OCI-LY7 (cell line): Measurements from ENCODE around the gene MAP3K15.

ENCODE experiments used
- EZH2phosphoT487 ChIP-seq: fragments of 200-600 bp; sonication (generic); IDR thresholded peaks from 2 replicates; pipeline ENCODE4 v1.6.1; 2018; ENCODE audit warnings: low read depth, borderline replicate concordance, mild to moderate bottlenecking, mixed run types, antibody characterized with exemption, low read length, moderate library complexity, mixed read lengths
- TF ChIP-seq, protein P1 (sequence below): fragments of 200-600 bp; sonication (generic); conservative IDR thresholded peaks from 2 replicates; pipeline ENCODE4 v1.5.1; 2014; ENCODE audit warnings: mild to moderate bottlenecking, antibody characterized with exemption, low read length, moderate library complexity, mixed read lengths

DNA sequence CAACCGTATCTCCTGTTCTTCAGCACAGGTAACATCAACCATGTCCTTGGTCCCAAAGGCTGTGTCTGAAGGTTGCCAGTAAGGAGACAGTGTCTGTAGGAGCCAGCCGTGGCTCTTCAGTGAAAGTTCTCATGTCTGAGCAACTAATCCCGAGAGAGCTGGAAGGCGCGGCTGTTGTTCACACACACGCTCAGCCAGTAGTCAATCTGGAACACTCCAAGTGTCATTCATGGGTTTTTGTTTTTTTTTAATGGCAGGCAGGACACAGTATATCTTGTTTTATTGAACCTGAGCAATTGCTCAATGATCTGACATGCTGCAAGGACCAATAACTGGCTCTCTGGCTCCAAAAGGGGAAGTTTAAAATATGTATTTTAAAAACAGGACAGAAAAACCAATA, 48.4 kb upstream of the MAP3K15 start:
- TF ChIP-seq, protein P1, sequence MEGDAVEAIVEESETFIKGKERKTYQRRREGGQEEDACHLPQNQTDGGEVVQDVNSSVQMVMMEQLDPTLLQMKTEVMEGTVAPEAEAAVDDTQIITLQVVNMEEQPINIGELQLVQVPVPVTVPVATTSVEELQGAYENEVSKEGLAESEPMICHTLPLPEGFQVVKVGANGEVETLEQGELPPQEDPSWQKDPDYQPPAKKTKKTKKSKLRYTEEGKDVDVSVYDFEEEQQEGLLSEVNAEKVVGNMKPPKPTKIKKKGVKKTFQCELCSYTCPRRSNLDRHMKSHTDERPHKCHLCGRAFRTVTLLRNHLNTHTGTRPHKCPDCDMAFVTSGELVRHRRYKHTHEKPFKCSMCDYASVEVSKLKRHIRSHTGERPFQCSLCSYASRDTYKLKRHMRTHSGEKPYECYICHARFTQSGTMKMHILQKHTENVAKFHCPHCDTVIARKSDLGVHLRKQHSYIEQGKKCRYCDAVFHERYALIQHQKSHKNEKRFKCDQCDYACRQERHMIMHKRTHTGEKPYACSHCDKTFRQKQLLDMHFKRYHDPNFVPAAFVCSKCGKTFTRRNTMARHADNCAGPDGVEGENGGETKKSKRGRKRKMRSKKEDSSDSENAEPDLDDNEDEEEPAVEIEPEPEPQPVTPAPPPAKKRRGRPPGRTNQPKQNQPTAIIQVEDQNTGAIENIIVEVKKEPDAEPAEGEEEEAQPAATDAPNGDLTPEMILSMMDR: no peak
- no peak for TF ChIP-seq EZH2phosphoT487
